Measurements from ENCODE around the gene RBPJ.

RBPJ gene

GRCh38 chr4:26412381-26413372 lies 91.9 kb downstream of the RBPJ start:
- DNase-seq: peak in 25 of 58 donors; percentile 1 to 39 (median 11)

GRCh38 chr4:26413582-26413981 lies 92.8 kb downstream of the RBPJ start:
- no peak for DNase-seq

- DNase-seq: no peak
Measured at GRCh38 chr4:26418107-26418506, 97.3 kb downstream of the RBPJ start.

GRCh38 chr4:26418850-26419249 lies 98.0 kb downstream of the RBPJ start:
- DNase-seq: no peak

DNA sequence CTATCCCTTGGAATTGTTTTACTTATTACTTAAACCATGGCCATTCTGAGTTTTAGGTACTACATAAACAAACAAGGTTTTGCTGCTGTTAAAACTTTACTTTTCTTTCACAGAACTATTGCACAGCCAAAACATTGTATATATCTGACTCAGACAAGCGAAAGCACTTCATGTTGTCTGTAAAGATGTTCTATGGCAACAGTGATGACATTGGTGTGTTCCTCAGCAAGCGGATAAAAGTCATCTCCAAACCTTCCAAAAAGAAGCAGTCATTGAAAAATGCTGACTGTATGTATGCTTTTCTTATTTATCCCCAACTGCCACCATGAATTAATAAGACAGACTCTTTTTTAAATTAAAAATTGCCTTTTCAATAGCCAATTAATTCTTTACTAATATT lies 99.6 kb downstream of the RBPJ start:
- no peak for DNase-seq

GRCh38 chr4:26420913-26421312 lies 100.1 kb downstream of the RBPJ start:
- no peak for DNase-seq

DNA sequence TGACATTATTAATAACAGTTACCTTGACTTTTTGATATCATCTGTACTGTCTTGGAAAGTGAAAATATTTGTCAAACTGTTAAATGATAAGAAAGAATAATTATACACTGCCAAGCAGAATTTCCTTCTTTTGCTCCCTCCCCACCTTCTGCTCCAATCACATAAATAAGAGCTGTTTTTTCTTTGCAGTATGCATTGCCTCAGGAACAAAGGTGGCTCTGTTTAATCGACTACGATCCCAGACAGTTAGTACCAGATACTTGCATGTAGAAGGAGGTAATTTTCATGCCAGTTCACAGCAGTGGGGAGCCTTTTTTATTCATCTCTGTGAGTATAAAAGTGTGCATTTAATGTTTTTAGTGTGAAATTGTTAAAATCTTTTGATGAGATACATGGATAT lies 103.3 kb downstream of the RBPJ start:
- peak in 1 of 58 donors; percentile 8 for DNase-seq

GRCh38 chr4:26424838-26425237 lies 104.0 kb downstream of the RBPJ start:
- DNase-seq: no peak

GRCh38 chr4:26425953-26426352 lies 105.1 kb downstream of the RBPJ start:
- DNase-seq: no peak

GRCh38 chr4:26426892-26427291 lies 106.1 kb downstream of the RBPJ start:
- no peak for DNase-seq

- no peak for DNase-seq
Measured at GRCh38 chr4:26429910-26430309, 109.1 kb downstream of the RBPJ start.

DNA sequence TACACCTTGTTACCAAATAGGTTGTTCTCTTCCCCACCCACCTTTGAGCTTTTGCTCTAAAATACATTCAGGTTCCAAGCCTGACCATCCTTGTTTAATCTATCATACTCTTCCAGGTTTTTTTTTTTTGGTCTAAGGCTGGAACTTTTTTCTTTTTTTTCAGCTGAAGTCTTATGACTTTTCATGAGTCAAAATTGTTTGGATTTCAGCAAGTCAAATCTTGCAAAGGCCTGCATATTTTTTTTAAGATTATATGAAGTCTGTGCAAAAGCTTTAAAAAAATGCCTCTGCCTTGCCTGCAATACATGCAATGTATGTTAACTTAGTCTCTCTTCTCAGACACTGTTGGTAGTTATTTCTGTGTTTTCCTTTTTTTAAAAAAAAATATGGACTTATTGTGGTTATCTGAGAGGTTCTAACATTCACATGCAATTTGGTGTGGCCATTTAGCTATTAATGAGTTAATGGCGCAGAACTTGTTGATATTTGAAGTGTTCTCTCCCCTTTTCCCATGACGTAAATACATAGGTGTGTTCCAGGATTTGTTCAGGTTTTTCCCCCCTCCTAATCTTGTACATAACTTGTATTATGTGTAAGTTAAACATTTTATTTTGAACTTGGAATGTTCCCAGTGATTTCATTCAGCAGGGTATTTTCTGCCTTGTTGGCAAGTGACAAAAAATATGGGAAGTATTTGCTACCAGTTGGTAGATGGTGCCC lies 110.8 kb downstream of the RBPJ start:
- DNase-seq: no peak

DNA sequence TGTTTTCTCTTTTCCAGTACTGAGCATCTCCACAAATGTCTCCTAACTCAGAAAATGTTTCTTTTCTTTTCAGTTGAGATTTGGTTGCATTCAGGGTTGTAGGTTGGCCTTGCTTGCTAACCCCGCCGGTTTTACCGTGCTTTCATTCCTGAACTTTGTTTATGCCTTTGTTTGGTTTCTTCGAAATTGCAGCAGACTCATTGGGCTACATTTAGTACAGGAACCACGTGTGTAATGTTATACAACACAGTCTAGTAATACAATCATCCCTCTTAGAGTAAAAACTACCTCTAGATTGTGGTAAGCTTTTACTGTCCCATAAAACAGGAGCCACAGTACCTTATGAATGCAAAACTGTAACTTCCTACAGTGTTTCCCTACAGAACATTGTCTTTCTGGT lies 111.6 kb downstream of the RBPJ start:
- DNase-seq: no peak

- no peak for DNase-seq
Measured at GRCh38 chr4:26433556-26433955, 112.7 kb downstream of the RBPJ start.

DNA sequence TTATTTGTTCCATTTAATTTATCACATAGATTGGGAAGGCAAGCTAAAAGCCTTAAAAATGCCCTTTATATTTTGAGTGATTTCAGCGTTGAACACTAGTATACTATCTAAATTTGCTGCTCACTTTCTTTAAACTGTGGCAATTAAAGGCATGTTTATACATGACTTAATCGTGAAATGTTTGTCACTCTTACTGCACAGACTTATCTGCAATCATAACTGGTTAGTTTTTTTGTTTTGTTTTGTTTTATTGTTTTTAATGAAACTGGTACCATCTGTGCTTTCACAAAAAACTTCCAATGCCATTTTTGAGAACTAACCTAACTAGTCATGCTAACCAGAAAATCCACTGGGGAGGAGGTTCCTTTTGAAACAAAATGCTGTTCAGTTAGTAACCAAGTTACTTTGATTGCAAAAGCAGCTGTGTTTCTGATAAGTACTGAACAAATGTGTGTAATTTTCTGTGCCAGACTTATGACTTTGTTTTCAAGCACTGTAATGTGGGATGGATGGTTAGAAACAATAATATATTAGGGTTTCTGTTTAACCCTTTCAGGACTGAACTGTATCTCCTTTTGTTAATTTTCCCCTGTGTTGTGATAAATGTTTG lies 113.3 kb downstream of the RBPJ start:
- DNase-seq: no peak

DNA sequence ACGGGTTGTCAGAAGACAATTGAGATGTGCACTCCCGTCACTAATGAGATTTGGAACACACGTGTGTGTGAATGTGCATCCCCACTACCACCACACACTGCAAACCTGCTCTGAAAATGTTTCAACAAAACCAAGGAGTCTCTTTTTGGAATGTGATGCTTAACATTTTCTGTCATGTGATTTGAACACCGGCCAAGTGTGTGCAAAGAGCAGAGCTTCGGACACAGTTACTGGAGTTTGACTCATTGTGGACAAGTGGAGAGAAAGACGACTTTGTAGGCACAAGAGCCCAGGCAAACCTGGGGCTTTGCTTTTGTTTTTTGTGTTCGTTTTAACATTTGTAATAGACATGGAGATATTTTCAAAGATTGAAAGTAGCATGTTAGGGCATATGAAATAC lies 120.3 kb downstream of the RBPJ start:
- peak in 1 of 58 donors; percentile 10 for DNase-seq

GRCh38 chr4:26441771-26442170 lies 121.0 kb downstream of the RBPJ start:
- no peak for DNase-seq

GRCh38 chr4:26447378-26447777 lies 126.6 kb downstream of the RBPJ start:
- DNase-seq: no peak

DNA sequence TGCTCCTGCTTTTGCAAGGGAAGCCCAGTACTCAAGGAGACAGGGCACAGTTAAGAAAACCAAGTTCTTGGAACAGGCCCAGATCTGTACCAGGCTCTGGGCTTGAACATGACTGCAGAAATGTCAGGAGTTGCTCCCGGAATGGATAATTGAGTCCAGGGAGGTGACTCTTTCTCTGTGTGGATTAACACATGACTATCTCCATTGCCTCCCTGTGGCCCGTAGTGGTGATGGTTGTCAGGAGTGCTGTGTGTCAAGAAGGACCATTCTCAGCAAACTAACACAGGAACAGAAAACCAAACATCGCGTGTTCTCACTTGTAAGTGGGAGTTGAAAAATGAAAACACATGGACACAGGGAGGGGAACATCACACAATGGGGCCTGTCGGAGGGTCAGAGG lies 129.6 kb downstream of the RBPJ start:
- no peak for DNase-seq

- DNase-seq: no peak
Measured at GRCh38 chr4:26451597-26451996, 130.8 kb downstream of the RBPJ start.

- no peak for DNase-seq
Measured at GRCh38 chr4:26452565-26453531, 132.0 kb downstream of the RBPJ start.

Data from anterior cingulate cortex (tissue), 58 donors.